PFSK-1 (cell line): ENCODE results near the gene KREMEN1.

Experiments
- POLR2AphosphoS5 ChIP-seq: IDR thresholded peaks from 2 replicates; pipeline ENCODE4 v1.6.1; 2012; ENCODE audit warnings: low read depth, mild to moderate bottlenecking, control low read depth, low read length, moderate library complexity
- REST ChIP-seq, 2 experiments: IDR thresholded peaks; 2 replicates each; pipeline versions ENCODE4 v1.6.1 to v1.8.0; 2011 to 2012; ENCODE audit warnings: low read depth in 2 of 2, low read length in 2 of 2, control low read depth in 1 of 2, inconsistent platforms in 1 of 2, mild to moderate bottlenecking in 1 of 2, moderate library complexity in 1 of 2; ENCODE audit not compliant: insufficient read depth in 1 of 2

GRCh38 chr22:29156507-29156906, 83.7 kb downstream of the KREMEN1 start:
- no peak for TF ChIP-seq REST (IDR thresholded peaks at IDR 0.05; ENCODE audit: insufficient read depth in 1 of 2, low read depth in 2 of 2, low read length in 2 of 2)
- TF ChIP-seq POLR2AphosphoS5 = no peak
